NB4 (cell line): Measurements from ENCODE around the gene SALL2.

Experiments
- DNase-seq: peaks from one replicate; pipeline ENCODE4 v3.0.0; 2010; ENCODE audit warnings: low read depth
- H3K4me3 ChIP-seq: one replicate; pipeline ENCODE4 v1.5.1; 2011; ENCODE audit warnings: mild to moderate bottlenecking, low read depth, low read length, moderate library complexity
- CTCF ChIP-seq: IDR thresholded peaks from one replicate; pipeline ENCODE4 v1.5.1; 2012; ENCODE audit warnings: low read depth, low read length
- MAX ChIP-seq: IDR thresholded peaks from 2 replicates; pipeline ENCODE4 v1.6.1; 2011; ENCODE audit warnings: low read depth, low read length
- MYC ChIP-seq: IDR thresholded peaks from 2 replicates; pipeline ENCODE4 v1.6.1; 2011; ENCODE audit warnings: low read depth, low read length
- POLR2A ChIP-seq: IDR thresholded peaks from 2 replicates; pipeline ENCODE4 v1.6.1; 2011; ENCODE audit warnings: mild to moderate bottlenecking; ENCODE audit not compliant: insufficient read length; ENCODE audit errors: extremely low read depth

Gene SALL2

GRCh38 chr14:21518725-21519124 lies 7.4 kb downstream of the SALL2 start:
- DNase-seq = no peak
- no peak for TF ChIP-seq MAX
- no peak for TF ChIP-seq POLR2A
- no peak for TF ChIP-seq CTCF
- no peak for TF ChIP-seq MYC
- no peak overlapping the region for H3K4me3 ChIP-seq

- DNase-seq = no peak
- no peak overlapping the region for H3K4me3 ChIP-seq
- no peak for TF ChIP-seq POLR2A
- TF ChIP-seq CTCF = no peak
- TF ChIP-seq MAX = no peak
- no peak for TF ChIP-seq MYC
Observed at GRCh38 chr14:21514341-21514740, 11.8 kb downstream of the SALL2 start.

GRCh38 chr14:21510735-21511657 lies 15.2 kb downstream of the SALL2 start, which contains the start of gene METTL3:
Gene METTL3, minus strand, starts transcription at chr14:21511340. Its CDS starts 117 bp downstream, at chr14:21511223.
- TF ChIP-seq MYC (peak; percentile 86), POLR2A (peak; percentile 85), MAX (peak; percentile 91), CTCF (no peak)
- H3K4me3 ChIP-seq = peak within 1 kb of the TSS; percentile 91
- peak; percentile 98 for DNase-seq

- DNase-seq = no peak
- no peak for TF ChIP-seq CTCF
- H3K4me3 ChIP-seq = peak overlapping the region; percentile 91
Observed at GRCh38 chr14:21509432-21510143, 16.6 kb downstream of the SALL2 start.

GRCh38 chr14:21506557-21506956 lies 19.6 kb downstream of the SALL2 start:
- TF ChIP-seq MYC (no peak), MAX (no peak), POLR2A (no peak)
- H3K4me3 ChIP-seq = no peak overlapping the region
- DNase-seq = no peak

- no peak for TF ChIP-seq CTCF
- TF ChIP-seq MYC = no peak
- TF ChIP-seq MAX = no peak
- TF ChIP-seq POLR2A = no peak
- H3K4me3 ChIP-seq = no peak overlapping the region
Observed at GRCh38 chr14:21505012-21505553, 21.1 kb downstream of the SALL2 start.

More at GRCh38 chr14:21505012-21505553, 21.1 kb downstream of the SALL2 start:
- no peak for DNase-seq
